SH-SY5Y (cell line): Measurements from ENCODE around the gene GGA2.

ENCODE experiments used
- GATA2 ChIP-seq: IDR thresholded peaks from 2 replicates; pipeline ENCODE4 v1.6.1; 2011; ENCODE audit warnings: mild to moderate bottlenecking, low read depth, low read length
- GATA3 ChIP-seq: IDR thresholded peaks from 2 replicates; pipeline ENCODE4 v1.6.1; 2011; ENCODE audit warnings: low read depth, mild to moderate bottlenecking, low read length, moderate library complexity

DNA sequence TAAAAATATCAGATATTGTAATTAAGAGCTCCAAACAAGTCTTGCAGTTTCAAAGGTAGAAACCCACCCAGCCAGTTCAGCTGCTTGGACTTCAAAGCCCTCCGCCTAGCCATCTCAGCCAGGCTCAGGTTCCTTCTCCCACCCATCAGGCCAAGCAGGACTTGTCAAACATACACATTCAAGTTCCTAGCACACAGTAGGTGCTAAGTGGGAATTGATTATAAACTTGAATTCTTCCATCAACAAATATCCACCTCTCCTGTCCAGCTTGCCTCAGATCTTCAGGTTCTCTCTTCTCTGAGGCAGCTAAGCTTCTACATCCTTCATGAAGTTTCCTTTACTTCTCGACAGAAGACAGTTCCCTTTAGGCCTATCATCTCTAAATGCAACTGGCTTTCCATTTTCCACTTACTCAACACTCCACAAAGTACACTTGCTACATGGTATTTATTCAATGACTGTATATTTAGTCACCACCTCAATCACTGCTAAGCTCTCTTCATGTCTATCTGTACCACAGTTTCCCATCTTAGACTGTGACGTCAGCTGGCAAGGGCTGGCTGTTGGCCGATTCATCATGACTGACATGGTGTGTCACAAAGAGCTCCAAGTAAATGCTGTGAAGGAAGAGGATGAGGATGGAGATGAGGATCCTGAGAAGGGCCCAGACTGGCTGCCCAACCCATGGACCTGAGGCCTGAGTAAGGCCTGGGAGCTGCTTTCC is 44.0 kb downstream of the GGA2 start:
- TF ChIP-seq GATA2: no peak
- no peak for TF ChIP-seq GATA3
